ENCODE results near the gene CFAP100. TPM values are rescaled to one million over a fixed set of nuclear protein-coding genes. Genes with fewer than 3 reads are reported as not detected.

The CFAP100 gene
- total RNA-seq, 1 experiment from 2014 or later = not detected

- ChIA-PET CTCF (interaction anchor here (0.9 kb wide), 1 partner anchor 144 kb away, joined by 3 read pairs; no protein-coding TSS in a partner anchor), RAD21 (ENCODE audit: low non-redundant PET in 1 of 2, low total read pairs in 2 of 2, uncharacterized antibody in 2 of 2, unreplicated experiment in 2 of 2) (no interaction called here), POLR2A (no interaction called here)
- H3K36me3 ChIP-seq (ENCODE audit: control insufficient read depth in 1 of 2, insufficient read depth in 2 of 2, low read length in 2 of 2) = no peaks in the 10 kb centered on the region
- no peak overlapping the region for H3K4me2 ChIP-seq (ENCODE audit: low read length)
- no peaks in the 10 kb centered on the region for H4K20me1 ChIP-seq (ENCODE audit: insufficient read depth)
- no peaks in the 10 kb centered on the region for H3K27me3 ChIP-seq (ENCODE audit: insufficient read depth, low read length)
- H3K79me2 ChIP-seq (ENCODE audit: insufficient read depth, low read length) = no peaks in the 10 kb centered on the region
- no peak overlapping the region for H3K27ac ChIP-seq (ENCODE audit: low read depth, low read length)
- no peak for TF ChIP-seq FOSL1 (IDR thresholded peaks at IDR 0.05; ENCODE audit: low read depth)
- TF ChIP-seq CTCF (IDR thresholded peaks at IDR 0.05 in 2 of 3, conservative IDR thresholded peaks at IDR 0.05 in 1 of 3; ENCODE audit: borderline replicate concordance in 1 of 3, insufficient read depth in 1 of 3, low read depth in 2 of 3, low read length in 2 of 3) = no peak
- TF ChIP-seq JUND (IDR thresholded peaks at IDR 0.05) = no peak
- TF ChIP-seq TCF7L2 (IDR thresholded peaks at IDR 0.05; ENCODE audit: borderline replicate concordance, extremely low read depth, insufficient read depth, insufficient read length) = no peak
- TF ChIP-seq POLR2A (IDR thresholded peaks at IDR 0.05; ENCODE audit: borderline replicate concordance, extremely low read depth, insufficient read depth, insufficient read length) = no peak
- no peak for TF ChIP-seq ZBTB33 (IDR thresholded peaks at IDR 0.05; ENCODE audit: extremely low read depth, insufficient replicate concordance, low read length)
- TF ChIP-seq ZNF274 (IDR thresholded peaks at IDR 0.05; ENCODE audit: low read depth, low read length) = no peak
- TF ChIP-seq ATF3 (IDR thresholded peaks at IDR 0.05) = no peak
- no peak for TF ChIP-seq RAD21 (IDR thresholded peaks at IDR 0.05; ENCODE audit: low read depth)
- TF ChIP-seq YY1 (IDR thresholded peaks at IDR 0.05; ENCODE audit: extremely low read depth, insufficient replicate concordance, low read depth, low read length) = no peak
- no peaks in the 10 kb centered on the region for H3K9me3 ChIP-seq (ENCODE audit: control insufficient read depth in 1 of 2, insufficient read depth in 1 of 2, low read depth in 1 of 2, low read length in 2 of 2)
- no peak overlapping the region for H3K9ac ChIP-seq (ENCODE audit: low read length)
- intact Hi-C loops (cut with micrococcal nuclease) = no loop called here
- peaks cover 7 to 12% of the 10 kb centered on the region in 2 experiments; a peak in 3 of 4 replicates for H3K4me1 ChIP-seq (ENCODE audit: control insufficient read depth in 1 of 2, insufficient read depth in 2 of 2, low read length in 2 of 2)
- DNase-seq (ENCODE audit: low read depth, low spot score) (no peak), ATAC-seq (no peak)
- H3K4me3 ChIP-seq (replicated peaks in 1 of 2; ENCODE audit: low read depth in 1 of 2, low read length in 2 of 2) = no peak overlapping the region
- H2AFZ ChIP-seq (ENCODE audit: low read depth, low read length, poor library complexity, severe bottlenecking) = no peak overlapping the region
- H3K9me2 ChIP-seq (ENCODE audit: insufficient read depth) = no peaks in the 10 kb centered on the region
- BruUV-seq (replicated peaks) = no TSS peak
Measured at GRCh38 chr3:126390201-126390600, 4.5 kb upstream of the CFAP100 start.
